IPS-NIHi7 (cell line): ENCODE measurements around the gene NRP1.

ENCODE experiments used
- DNase-seq: peaks from one replicate; pipeline ENCODE4 v3.0.0; 2012; ENCODE audit warnings: mixed read lengths; ENCODE audit errors: extremely low spot score

Gene NRP1

GRCh38 chr10:33349268-33349667, 14.8 kb upstream of the NRP1 start:
- no peak for DNase-seq

DNA sequence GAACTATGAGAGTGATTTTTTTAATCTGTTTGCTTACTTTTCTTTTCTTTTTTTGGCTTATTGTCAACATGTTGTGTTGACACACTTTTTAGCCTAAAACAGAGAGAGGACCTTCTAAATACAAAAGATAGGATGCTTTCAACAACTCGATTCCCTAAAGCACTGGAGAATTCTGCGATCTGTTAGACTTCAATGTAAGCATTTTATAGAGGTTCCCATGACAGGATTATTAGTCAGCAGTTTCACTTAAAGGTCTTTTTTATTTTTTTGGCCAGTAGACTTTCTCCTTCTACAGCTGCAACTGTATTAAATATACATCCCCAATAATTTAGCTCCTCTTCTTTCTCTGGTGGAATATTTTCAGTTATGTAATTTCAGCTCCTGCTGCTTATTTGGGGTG, 12.7 kb upstream of the NRP1 start:
- DNase-seq, result no peak

- DNase-seq, result no peak
Observed at GRCh38 chr10:33345236-33345635, 10.8 kb upstream of the NRP1 start.

- no peak for DNase-seq
Observed at GRCh38 chr10:33344676-33345075, 10.2 kb upstream of the NRP1 start.

- DNase-seq, result no peak
Observed at GRCh38 chr10:33341637-33342036, 7.2 kb upstream of the NRP1 start.

- no peak for DNase-seq
Observed at GRCh38 chr10:33337326-33337957, 3.0 kb upstream of the NRP1 start.

GRCh38 chr10:33336582-33337325, 2.3 kb upstream of the NRP1 start:
- peak; percentile 62 for DNase-seq

DNA sequence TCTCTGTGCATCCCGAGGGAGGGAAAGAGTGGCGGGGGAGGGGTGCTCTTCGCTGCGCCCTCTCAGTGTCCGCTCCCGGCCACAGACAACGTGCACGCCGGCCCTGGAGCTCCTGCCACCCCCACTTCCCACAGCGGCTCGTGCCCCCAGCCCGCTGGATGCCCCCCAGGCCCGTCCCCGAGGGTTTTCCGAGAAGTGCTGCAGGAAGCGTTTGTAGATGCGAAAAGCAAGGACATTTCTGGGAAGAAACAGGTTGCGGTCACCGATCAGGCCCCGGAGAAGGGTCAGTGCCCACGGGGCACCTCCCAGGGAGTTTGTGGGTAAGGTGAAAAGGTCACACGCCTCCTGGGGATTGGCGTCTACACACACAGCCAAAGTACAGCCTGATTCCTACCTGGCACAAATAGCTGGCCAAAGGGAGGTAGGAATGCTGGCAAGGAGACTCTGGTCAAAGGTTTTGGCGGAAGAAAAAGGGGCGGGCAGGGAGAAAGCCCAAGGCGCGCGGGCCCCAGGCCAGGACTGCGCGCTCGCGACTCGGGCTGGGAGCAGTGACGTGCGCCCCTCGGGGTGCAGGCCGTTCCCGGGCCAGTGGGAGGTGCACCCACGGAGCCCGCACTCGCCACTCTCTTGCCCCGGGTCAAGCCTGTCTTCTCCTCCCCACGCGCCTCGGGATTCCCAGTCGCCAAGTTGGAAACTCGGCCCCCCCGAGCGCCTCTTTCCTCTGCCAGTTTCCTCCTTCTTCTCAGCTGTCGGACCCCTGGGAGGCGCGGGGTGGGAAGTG, 1.5 kb upstream of the NRP1 start:
- peak; percentile 48 for DNase-seq

GRCh38 chr10:33335551-33335800, 1.0 kb upstream of the NRP1 start:
- DNase-seq, result no peak

DNA sequence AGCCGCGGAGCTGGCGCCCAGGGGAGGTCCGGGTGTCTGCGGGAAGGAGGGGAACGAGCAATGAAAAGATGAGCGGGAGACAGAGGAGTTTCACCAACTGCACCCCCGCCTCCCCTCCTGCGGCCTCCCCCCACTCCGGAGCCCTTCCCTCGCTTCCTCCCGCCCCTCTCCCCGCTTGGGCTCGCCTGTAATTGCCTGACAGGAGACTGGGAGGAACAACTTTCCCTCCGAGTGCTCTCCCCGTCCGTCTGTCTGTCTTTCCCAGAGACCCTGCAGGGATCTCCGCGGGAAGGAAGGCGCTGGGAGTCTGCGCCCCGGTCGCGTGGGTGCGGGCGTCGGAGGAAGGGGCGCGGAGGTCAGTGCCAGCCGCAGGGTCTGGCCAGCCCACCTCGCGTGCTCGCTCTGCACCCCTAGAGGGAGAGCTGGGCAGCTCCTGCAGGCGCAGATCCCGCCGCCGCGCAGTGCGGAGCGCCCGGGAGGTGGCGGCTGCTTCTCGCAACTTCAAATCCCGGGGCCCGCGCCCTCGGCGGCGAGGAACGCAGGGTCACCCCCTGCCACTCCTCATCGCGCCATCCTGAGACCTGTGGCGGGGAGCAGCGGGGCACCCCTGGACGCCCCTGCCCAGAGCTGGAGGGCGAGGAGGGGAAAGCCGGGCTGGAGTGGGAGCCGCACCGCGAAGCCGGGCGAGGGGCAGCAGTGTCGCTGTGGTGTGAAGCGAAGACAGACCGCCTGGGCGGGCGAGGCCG, 511 bp upstream of the NRP1 start:
- DNase-seq, result peak; percentile 70

- DNase-seq, result no peak
Observed at GRCh38 chr10:33333260-33334101, 986 bp downstream of the NRP1 start.

DNA sequence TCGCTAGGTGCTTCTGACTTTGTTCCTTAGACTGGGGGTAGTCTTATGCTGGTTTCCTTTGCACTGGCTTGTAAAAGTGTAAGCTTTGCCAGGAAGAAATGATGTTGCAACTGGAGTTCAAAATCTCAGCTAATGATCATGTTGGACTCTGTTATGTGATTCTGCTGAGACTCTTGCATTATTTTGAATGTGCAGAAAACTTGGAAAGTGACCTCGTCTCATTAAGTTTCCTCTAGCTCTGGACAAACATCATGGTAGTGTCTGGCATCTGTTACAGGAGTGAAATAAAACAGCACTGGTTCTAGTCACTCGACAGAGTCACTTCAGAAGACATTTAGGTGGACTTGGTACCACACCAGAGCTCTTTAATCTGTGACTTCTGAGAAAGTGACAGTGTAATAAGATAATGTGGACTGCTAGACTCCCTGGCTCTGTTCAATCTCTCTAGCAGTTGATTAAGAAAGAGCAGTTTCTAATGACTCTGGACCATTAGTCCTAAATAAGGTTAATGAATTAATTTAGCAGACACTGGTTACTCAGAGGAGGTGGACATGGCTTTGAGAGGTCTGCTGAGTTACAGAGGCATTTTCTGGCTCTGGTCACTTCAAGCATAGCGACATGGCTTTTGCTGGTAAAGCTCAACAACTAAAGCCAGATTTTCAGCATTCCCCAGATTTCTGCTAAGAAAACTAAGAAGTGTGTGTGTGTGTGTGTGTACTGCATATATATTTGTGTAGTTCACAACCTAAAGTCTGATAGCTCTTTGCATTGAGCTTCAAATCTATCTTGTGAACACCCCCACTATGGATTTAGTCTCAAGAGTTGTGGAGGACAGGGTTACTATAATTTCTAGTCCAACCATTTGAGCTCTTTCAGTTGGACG, 2.0 kb downstream of the NRP1 start:
- DNase-seq, result no peak

DNA sequence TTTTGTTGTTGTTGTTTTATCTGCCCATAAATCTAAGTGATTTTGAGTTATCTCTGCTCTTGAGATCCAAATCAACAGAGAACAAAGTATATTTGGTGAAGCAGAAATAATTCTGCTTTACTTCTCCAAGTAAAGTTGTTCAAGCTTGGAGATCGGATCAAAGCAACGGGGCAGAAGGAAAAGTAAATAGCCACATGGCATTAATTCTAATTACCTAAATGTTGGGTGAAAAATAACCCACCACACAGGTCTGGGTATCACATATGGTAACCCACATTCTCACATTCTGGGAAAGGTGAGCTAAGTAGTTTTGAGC, 3.1 kb downstream of the NRP1 start:
- no peak for DNase-seq

GRCh38 chr10:33330543-33331378, 3.7 kb downstream of the NRP1 start:
- DNase-seq, result peak; percentile 56

DNA sequence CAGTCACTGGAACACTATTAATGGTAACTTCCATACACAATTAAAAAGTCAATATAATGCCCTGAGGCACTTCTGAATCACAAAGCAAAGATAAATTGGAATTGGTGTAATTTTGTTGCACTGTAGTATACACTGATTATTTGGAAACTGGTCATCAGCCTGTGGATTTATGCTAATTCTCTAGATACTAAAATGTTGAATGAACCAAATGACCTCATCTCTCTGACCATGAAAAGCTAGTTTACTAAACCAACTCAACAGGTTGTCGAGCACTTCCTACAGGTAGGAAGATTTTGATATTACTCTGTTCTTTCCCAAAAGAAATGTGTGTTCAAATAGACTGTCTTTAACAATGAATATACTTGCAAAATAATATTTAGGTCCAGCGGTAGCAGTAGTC, 5.3 kb downstream of the NRP1 start:
- no peak for DNase-seq

DNA sequence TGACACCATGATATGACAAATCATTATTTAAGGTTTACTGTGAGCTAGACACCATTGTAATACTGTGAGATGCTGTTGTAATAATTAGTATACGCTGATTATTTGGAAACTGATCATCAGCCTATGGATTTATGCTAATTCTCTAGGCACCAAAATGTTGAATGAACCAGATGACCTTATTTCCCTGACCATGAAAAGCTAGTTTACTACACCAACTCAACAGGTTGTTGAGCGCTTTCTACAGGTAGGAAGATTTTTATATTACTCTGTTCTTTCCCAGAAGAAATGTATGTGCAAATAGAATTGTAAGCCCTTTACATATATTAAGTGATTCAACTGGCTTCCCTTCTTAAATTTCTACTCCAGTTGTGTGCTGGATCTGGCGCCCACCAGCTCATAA, 6.2 kb downstream of the NRP1 start:
- no peak for DNase-seq

DNA sequence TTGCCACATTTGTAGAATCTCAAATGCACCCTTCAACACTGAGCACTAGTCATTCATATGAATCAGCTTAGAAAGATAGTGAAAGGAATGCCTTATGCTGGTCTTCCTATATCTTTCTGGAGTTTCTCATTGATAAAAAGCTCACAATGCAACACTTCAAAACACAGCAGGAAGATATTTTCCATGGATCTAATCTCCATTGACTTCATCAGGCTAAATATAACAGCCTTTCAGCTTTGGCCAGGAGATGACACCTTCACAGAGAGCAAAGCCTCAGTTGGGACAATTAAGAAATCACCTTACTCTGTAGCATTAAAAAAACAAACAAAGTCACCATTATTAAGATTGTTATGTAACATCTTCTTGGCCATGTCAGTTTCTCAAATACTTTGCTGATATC, 6.7 kb downstream of the NRP1 start:
- DNase-seq, result no peak

DNA sequence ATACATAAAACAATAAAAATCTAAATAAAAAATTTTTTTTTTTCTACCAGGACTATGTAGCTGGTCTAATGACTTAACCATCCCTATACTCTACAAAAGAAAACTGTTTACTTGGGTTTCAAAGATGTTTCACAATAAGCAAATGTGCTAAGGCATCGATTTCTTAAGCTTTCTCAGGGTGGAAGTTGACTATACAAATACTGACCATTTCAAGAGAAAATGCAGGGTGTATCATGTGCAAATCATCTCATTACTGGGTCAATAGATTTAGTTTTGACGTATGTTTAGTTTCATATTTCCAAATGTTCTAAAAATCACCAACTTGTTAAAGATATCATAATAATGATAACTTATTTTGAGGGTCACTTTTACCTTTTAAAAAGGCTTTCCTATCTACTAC, 7.5 kb downstream of the NRP1 start:
- DNase-seq, result no peak

DNA sequence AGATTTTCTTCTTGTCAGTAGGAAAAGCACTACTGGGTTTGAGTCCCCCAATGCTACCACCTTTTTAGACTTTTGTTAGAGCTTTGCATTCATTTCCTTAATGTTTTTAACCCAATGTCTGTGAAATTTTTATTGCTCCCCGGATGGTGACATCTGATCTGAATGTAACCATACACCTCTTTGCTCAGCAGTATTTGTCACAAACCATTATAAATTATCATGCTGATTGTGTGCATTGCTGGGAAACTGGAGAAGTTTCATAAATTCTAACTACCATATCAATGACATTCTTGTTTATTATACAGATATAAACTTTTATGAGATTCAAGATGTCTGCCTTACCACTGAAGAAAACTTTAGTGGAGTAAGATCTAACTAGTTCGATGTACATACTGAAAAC, 8.5 kb downstream of the NRP1 start:
- DNase-seq, result no peak

GRCh38 chr10:33323721-33324120, 10.7 kb downstream of the NRP1 start:
- DNase-seq, result no peak
